ENCODE results near the gene RASGRP2.

The RASGRP2 gene

GRCh38 chr11:64747961-64748665, 4.2 kb upstream of the RASGRP2 start:
- no peak overlapping the region for H3K27ac ChIP-seq
- TF ChIP-seq CTCF (conservative IDR thresholded peaks at IDR 0.05) (no peak), ZFX (IDR thresholded peaks at IDR 0.05) (no peak)

GRCh38 chr11:64746486-64746885, 2.5 kb upstream of the RASGRP2 start:
- no peak for TF ChIP-seq CTCF (conservative IDR thresholded peaks at IDR 0.05)
- TF ChIP-seq ZFX (IDR thresholded peaks at IDR 0.05) = no peak
- no peak overlapping the region for H3K27ac ChIP-seq

- H3K27ac ChIP-seq = no peak overlapping the region
- TF ChIP-seq CTCF (conservative IDR thresholded peaks at IDR 0.05) = no peak
- TF ChIP-seq ZFX (IDR thresholded peaks at IDR 0.05) = no peak
These were observed 1.8 kb upstream of the RASGRP2 start for GRCh38 chr11:64745521-64746328.

- TF ChIP-seq CTCF (conservative IDR thresholded peaks at IDR 0.05) (no peak), ZFX (IDR thresholded peaks at IDR 0.05) (no peak)
- no peak overlapping the region for H3K27ac ChIP-seq
These were observed 1.2 kb upstream of the RASGRP2 start for GRCh38 chr11:64745189-64745520.

GRCh38 chr11:64744544-64745188, 724 bp upstream of the RASGRP2 start:
- no peak overlapping the region for H3K27ac ChIP-seq
- TF ChIP-seq ZFX (IDR thresholded peaks at IDR 0.05) = no peak
- TF ChIP-seq CTCF (conservative IDR thresholded peaks at IDR 0.05) = no peak

- TF ChIP-seq CTCF (conservative IDR thresholded peaks at IDR 0.05) (peak; percentile 96), ZFX (IDR thresholded peaks at IDR 0.05) (no peak)
- no peak overlapping the region for H3K27ac ChIP-seq
These were observed 902 bp downstream of the RASGRP2 start for GRCh38 chr11:64742889-64743590.

Measured in C4-2B (cell line).